DMS53 treated with DMSO at 0.1 percent for 48 hours (cell line): ENCODE data around the gene LIME1.
"Not testable (repeated sequence)": the region's sequence is repeated elsewhere in the genome, so short reads cannot be mapped to it uniquely, and the experiment has no call there.

Experiments used
- DNase-seq: peaks from one replicate; lab custom pipeline; 2025; ENCODE audit not compliant: unreplicated experiment; lab: John Stamatoyannopoulos, UW

Gene LIME1

DNA sequence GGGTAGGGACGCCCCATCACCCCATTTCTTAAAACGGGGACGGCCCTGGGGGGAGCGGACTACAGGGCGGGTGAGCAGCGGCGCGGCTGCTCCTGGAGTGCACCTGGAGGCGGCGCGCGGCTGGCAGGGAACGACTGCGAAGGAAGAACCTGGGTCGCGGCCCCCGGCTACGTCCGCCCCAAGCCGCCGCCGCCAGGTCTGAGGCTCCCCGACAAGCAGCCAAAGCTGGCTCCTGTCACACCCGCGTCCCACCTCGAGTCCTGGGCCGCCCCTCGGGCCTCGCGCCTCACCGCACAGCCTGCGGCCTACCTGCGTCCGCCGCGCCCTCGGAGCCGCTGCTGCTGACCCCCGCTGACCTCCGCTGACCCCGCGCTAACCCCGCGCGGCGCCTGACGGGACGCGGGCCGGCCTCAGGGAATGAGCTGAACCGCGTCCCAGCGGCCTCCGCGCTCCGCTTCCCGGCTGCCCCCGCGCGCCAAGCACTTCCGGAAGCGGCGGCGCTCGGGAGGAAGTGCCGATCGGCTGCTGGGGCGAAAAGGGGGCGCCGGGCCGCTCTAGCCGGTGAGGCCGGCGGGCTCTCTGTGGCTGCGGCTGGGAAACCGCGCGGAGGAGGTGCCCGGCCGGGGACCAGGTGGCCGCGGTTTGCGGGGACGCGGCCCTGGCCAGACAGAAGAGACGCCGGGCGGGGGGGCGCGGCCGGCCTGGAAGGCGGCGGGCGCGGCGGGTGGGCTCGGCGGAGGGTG lies 28.7 kb upstream of the LIME1 start, which contains the start of the genes ARFRP1 and ZGPAT:
Gene ARFRP1 (minus strand): TSS at position 419 of the 743 bp plus-strand sequence. CDS start 885 bp downstream, outside the sequence.
Gene ZGPAT (plus strand): TSS at position 482 of the 743 bp plus-strand sequence. CDS start 542 bp downstream, outside the sequence.
- DNase-seq = peak; percentile 72

DNA sequence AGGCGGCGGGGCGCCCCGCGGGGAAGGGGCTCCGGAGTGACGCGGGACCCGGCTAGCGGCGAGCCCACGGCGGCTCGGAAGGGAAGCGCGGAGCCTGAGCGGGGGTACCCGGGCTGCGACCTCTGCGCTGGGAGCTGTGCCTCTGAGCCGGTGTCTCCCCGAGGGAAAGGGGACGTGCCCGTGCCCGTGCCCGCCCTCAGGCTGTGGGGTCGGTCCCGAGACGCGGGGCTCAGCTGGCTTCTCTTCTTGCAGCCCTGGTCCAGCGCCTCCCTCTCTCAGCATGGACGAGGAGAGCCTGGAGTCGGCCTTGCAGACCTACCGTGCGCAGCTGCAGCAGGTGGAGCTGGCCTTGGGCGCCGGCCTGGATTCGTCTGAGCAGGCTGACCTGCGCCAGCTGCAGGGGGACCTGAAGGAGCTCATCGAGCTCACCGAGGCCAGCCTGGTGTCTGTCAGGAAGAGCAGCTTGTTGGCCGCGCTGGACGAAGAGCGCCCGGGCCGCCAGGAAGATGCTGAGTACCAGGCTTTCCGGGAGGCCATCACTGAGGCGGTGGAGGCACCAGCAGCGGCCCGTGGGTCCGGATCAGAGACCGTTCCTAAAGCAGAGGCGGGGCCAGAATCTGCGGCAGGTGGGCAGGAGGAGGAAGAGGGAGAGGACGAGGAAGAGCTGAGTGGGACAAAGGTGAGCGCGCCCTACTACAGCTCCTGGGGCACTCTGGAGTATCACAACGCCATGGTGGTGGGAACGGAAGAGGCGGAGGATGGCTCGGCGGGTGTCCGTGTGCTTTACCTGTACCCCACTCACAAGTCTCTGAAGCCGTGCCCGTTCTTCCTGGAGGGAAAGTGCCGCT lies 27.9 kb upstream of the LIME1 start:
- DNase-seq = no peak

DNA sequence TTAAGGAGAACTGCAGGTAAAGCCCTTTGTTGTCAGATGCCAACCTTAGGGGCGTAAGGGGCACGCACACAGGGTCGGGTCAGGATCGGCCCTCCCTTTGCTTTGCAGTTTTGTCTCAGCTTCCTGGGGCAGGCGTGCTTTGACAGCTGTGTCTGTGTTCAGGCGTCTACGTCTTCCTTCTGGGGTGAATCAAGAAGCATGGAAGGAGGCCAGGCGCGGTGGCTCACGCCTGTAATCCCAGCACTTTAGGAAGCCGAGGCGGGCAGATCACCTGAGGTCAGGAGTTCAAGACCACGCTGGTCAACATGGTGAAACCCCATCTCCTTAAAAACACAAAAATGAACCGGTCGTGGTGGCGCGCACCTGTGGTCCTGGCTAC lies 27.3 kb upstream of the LIME1 start:
- no peak for DNase-seq

DNA sequence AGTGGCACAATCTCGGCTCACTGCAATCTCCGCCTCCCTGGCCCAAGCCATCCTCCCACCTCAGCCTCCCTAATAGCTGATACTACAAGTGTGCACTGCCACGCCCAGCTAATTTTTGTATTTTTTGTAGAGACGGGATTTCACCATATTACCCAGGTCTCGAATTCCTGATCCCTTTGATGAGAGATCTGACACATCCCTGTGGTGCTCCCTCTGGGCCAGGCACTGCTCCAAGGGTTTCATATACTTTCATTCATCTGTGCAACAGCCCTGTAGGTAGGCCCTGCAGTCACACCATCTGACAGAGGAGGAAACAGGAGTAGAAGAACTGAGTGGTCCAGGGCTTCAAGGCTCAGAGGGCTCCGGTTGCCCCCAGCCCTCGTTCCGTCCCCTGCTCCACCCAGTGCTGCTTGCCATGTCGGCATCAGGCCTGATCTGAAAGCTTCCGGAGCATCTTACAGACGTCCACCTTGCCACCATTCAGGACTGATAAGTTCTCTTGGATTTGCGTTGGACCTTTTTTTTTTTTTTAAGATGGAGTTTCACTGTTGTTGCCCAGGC lies 25.3 kb upstream of the LIME1 start:
- no peak for DNase-seq

DNA sequence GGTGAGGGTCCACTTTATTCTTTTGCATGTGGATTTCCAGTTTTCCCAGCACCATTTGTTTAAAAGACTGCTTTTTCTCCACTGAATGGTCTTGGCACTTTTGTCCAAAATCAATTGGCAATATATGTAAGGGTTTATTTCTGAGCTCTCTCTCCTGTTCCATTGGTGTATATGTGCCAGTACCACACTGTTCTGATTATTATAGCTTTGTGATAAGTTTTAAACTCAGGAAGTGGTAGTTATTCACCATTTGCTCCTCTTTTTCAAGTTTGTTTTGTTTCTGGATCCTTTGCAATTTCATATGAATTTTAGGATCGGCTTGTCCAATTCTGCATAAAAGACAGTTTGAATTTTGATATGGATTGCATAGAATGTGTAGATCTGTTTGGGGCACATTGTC lies 24.3 kb upstream of the LIME1 start:
- DNase-seq = no peak

DNA sequence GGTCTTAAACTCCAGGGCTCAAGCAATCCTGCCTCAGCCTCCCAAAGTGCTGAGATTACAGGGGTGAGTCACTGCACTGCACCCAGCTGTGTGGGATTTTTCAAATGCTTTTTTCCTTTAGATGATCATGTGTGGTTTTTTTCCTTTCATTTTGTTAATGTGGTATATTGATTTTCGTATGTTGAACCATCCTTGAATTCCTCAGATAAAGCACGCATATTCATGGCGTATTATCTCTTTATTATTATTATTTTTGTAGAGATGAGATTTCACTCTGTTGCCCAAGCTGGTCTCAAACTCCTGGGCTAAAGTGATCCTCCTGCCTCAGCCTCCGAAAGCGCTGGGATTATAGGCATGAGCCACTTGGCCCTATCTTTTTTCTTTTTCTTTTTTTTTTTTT lies 21.6 kb upstream of the LIME1 start:
- no peak for DNase-seq

DNA sequence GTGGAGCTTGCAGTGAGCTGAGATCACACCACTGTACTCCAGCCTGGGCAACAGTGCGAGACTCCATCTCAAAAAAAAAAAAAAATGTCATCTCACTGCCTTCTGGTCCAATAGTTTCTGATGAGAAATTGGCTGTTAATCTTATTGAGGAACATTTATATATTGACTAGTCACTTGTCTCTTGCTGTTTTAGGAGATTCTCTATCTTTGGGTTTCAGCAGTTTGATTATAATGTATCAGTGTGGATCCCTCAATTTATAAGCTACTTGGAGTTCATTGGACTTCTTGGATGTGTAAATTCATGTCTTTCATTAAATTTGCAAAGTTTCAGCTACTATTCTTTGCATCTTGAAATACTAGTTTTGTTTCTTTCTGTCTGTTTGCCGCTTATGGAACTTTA lies 17.5 kb upstream of the LIME1 start:
- DNase-seq = no peak

DNA sequence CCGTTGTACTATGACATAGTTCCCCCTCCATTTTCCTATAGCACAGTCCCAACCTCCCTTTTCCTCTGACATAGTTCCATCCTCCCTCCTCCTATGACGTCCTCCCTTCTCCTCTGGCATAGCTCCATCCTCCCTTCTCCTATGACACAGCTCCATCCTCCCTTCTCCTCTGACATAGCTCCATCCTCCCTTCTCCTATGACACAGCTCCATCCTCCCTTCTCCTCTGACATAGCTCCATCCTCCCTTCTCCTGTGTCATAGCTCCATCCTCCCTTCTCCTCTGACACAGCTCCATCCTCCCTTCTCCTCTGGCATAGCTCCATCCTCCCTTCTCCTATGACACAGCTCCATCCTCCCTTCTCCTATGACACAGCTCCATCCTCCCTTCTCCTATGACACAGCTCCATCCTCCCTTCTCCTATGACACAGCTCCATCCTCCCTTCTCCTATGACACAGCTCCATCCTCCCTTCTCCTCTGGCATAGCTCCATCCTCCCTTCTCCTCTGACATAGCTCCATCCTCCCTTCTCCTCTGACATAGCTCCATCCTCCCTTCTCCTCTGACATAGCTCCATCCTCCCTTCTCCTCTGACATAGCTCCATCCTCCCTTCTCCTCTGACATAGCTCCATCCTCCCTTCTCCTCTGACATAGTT lies 13.4 kb upstream of the LIME1 start:
- not testable (repeated sequence) for DNase-seq

DNA sequence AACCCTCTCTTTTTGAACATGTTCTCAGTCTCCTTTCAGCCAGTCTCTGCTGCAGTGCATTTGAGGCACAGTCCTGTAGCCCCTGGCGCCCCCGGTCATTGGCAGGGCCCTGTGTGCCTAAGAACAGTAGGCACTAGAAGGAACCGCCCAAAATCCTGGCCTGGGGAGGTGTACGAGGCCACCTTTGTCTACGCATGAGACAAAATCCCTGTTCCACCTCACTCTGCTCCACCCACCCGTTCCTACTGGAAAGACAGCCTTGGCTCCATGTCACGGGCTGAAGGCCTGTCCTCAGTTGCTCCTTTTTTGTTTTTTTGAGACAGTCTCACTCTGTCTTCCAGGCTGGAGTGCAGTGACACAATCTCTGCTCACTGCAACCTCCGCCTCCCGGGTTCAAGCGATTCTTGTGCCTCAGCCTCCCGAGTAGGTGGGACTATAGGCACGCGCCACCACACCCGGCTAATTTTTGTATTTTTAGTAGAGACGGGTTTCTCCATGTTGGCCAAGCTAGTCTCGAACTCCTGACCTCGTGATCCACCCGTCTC lies 6.2 kb upstream of the LIME1 start:
- not testable (repeated sequence) for DNase-seq

DNA sequence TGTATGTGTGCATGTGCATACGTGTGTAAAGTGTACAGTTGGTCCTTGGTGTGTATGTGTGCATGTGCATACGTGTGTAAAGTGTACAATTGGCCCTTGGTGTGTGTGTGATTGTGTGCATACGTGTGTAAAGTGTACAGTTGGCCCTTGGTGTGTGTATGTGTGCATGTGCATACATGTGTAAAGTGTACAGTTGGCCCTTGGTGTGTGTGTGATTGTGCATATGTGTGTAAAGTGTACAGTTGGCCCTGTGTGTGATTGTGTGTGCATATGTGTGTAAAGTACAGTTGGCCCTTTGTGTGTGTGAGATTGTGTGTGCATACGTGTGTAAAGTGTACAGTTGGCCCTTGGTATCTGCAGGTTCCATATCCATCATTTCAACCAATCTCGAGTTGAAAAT lies 5.1 kb upstream of the LIME1 start:
- DNase-seq = no peak

DNA sequence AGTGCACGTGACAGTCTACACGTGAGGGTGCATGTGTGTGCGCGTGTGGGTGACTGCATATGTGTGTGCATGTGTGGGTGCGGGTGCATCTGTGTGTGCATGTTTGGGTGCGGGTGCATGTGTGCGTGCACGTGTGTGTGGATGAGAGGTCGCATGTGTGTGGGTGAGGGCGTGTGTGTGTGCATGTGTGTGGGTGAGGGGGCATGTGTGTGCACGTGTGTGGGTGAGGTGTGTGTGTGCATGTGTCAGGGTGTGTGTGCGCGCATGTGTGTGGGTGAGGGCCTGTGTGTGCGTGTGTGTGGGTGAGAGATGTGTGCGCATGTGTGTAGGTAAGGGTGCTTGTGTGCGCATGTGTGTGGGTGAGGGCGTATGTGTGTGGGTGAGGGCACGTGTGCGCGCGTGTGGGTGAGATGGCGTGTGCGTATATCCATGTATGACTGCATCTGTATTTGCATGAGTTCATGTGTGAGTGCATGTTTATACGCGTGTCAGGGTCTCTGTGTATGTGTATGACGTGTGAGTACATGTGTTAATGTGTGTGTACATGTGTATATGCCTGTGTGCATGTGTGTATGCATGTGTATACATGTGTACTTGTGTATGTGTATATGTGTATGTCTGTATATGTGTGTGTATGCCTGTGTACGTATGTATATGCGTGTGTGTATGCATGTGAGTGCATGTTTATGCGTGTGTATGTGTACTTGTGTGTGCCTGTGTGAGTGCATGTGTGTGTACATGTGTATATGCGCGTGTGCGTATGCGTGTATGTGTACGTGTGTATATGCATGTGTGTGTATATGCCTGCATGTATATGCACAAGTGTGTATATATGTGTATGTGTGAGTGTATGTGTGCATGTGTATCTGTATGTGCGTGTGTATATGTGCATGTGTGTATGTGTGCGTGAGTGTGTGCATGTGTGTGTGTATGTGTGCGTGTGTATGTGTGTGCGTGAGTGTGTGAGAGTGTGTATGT lies 4.1 kb upstream of the LIME1 start:
- no peak for DNase-seq

DNA sequence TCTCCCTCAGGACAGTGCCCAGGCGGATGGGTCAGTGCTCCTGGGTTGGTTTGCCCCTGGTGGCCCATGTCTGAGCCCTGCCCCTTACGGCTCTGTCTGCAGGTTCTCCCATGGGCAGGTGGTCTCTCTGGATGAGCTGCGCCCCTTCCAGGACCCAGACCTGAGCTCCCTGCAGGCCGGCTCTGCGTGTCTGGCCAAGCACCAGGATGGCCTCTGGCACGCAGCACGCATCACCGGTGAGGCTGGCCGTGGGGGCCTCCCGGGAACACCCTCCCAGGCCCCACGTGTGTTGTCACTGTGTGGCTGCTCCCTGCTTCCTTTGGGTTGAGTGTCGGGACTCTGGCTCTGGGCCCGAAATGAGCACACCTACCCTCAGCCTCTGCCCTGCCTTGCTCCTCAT lies 3.3 kb upstream of the LIME1 start:
- no peak for DNase-seq

DNA sequence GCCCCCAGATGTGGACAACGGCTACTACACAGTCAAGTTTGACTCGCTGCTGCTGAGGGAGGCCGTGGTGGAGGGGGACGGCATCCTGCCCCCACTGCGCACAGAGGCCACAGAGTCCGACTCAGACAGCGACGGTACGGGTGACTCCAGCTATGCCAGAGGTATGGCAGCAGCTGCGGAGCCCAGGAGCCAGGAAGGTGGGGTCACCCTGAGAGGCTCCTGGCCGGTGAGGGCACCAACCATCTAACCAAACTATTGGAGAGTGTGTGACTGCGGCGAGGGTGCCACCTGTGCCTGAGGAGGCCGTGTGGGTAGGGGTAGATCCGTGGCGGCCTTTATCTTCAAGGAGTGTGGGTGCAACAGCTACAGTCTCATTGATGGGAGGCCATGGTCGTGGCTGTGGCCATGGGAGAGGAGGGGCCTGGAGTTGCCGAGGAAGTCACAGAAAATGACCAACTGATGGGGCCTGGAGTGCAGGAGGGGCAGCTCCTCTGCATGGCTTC lies 2.8 kb upstream of the LIME1 start:
- no peak for DNase-seq

DNA sequence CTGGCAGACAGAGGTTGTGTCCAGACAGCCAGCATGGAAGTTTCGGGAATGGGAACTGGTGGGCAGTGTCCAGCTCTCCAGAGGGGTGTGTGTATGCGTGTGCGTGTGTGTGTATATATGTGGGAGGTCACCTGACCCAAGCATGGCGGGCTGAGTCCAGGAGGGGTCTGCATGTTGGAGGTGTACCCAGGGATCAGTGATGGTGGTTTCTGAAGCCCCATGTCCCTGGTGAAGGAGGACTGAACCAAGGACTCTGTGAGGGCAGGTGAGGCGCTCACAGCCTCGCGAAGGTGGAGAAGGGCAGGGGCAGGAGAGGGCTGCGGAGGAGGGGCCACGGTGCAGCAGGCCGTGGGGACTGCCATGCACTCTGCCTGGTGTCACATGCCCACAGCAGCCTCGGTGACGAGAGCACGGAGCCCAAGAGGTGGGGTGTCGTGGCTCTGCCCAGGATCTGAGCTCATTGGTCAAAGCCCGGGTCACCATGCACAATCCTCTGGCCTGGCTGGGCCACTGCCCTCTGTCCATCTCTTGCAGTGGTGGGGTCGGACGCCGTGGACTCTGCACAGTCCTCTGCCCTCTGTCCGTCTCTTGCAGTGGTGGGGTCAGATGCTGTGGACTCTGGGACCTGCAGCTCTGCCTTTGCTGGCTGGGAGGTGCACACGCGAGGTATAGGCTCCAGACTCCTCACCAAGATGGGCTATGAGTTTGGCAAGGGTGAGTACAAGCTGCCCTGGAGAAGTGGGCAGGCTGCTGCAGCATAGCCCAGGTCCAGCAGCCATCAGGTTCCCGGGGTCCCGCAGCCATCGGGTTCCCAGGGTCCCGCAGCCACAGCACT lies 2.1 kb upstream of the LIME1 start:
- DNase-seq = no peak

DNA sequence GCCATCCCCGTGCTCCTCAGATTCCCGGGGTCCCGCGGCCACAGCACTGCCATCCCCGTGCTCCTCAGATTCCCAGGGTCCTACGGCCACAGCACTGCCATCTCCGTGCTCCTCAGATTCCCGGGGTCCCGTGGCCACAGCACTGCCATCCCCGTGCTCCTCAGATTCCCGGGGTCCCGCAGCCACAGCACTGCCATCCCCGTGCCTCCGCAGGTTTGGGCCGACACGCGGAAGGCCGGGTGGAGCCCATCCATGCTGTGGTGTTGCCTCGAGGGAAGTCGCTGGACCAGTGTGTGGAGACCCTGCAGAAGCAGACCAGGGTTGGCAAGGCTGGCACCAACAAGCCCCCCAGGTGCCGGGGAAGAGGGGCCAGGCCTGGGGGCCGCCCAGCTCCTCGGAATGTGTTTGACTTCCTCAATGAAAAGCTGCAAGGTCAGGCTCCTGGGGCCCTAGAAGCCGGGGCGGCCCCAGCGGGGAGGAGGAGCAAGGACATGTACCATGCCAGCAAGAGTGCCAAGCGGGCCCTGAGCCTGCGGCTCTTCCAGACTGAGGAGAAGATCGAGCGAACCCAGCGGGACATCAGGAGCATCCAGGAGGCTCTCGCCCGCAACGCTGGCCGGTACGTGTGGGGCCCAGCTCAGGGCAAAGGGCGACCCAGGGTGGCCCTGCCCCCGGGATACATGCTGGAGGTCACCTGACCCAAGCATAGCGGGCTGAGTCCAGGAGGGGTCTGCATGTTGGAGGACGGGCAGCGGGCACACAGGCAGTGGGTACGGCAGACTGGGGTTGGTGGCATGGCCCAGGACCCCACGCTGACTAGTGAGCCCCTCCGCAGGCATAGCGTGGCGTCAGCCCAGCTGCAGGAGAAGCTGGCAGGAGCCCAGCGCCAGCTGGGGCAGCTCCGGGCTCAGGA lies 1.3 kb upstream of the LIME1 start:
- no peak for DNase-seq

DNA sequence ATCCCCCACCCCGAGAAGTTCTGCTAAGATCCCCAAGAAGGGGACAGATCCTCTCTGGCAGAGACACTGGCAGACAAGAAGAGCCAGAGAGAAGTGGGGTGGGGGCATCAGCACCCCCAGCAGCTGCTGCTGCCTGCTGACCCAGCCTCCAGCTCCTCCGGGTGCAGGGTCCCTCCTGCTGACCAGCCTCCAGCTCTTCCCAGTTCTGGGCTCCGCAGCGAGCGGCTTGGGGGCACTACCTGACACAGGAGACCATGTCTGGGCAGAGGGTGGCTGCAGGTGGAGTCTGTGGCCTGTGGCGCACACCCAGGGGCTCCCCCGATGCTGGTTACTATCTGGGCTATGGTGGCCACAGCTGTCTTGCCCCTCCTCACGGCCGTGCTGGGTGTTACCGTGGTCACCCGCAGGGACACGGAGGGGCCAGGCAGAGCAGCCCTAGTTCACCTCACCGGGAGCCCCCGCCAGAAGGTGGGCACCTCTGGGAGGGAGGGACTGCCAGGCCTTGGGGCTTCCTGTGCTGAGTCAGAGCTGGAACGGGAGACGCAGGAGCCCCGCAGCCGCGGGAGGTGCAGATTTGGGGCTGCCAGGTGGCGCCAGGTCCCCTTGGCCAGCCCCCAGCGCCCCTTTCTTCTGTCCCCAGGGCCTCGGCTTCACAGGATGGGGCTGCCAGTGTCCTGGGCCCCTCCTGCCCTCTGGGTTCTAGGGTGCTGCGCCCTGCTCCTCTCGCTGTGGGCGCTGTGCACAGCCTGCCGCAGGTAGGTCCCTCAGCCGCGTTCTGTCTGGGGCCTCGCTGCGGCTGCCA lies 630 bp downstream of the LIME1 start:
- DNase-seq = no peak

DNA sequence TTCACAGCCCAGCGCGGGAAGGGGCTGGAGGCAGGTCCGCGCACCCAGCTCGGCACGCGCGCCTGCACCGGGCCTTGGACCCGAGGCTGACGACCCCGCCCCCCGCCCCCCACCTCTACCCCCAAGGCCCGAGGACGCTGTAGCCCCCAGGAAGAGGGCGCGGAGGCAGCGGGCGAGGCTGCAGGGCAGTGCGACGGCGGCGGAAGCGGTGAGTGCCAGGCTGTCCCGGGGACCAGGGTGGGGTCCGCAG lies 1.2 kb downstream of the LIME1 start:
- no peak for DNase-seq
